DND-41 (cell line): Measurements from ENCODE around the gene RIN3.

Experiments
- ATAC-seq: fragments of 200-7000 bp; cut with Tn5 transposase; 3 replicates; pipeline ENCODE4 v1.9.1; 2021; ENCODE audit warnings: low read depth; ENCODE audit not compliant: insufficient read depth
- DNase-seq: peaks from one replicate; pipeline ENCODE4 v3.0.0-alpha.2; 2020
- H2AFZ ChIP-seq: 2 replicates; pipeline ENCODE4 v1.6.0; 2012; ENCODE audit warnings: low read depth, low read length
- H3K27ac ChIP-seq: 2 replicates; pipeline ENCODE4 v1.5.1; 2012; ENCODE audit warnings: low read length, inconsistent platforms
- H3K27me3 ChIP-seq: fragments of 200-600 bp; sonication (generic); 2 replicates; pipeline ENCODE4 v1.6.0; 2012; ENCODE audit warnings: low read length, mild to moderate bottlenecking, inconsistent platforms; ENCODE audit not compliant: insufficient read depth, poor library complexity
- H3K36me3 ChIP-seq: 2 replicates; pipeline ENCODE4 v1.5.1; 2012; ENCODE audit warnings: low read length, inconsistent platforms; ENCODE audit not compliant: insufficient read depth
- H3K4me1 ChIP-seq: 2 replicates; pipeline ENCODE4 v1.5.1; 2012; ENCODE audit warnings: mild to moderate bottlenecking, low read length; ENCODE audit not compliant: insufficient read depth
- H3K4me2 ChIP-seq: 2 replicates; pipeline ENCODE4 v1.6.0; 2012; ENCODE audit warnings: mild to moderate bottlenecking, moderate library complexity, low read length, inconsistent platforms; ENCODE audit not compliant: insufficient read depth
- H3K4me3 ChIP-seq, 2 experiments: fragments of 200-600 bp in 1 of 2; shearing (Covaris generic) in 1 of 2; 2 replicates each; pipeline ENCODE4 v1.5.1; 2012 to 2016; ENCODE audit warnings: inconsistent platforms in 2 of 2, low read length in 2 of 2, mild to moderate bottlenecking in 2 of 2, low read depth in 1 of 2, moderate library complexity in 1 of 2
- H3K79me2 ChIP-seq: 2 replicates; pipeline ENCODE4 v1.6.0; 2012; ENCODE audit warnings: low read length, inconsistent platforms; ENCODE audit not compliant: insufficient read depth
- H3K9ac ChIP-seq: 2 replicates; pipeline ENCODE4 v1.6.0; 2012; ENCODE audit warnings: low read depth, mild to moderate bottlenecking, inconsistent platforms, low read length, moderate library complexity
- H3K9me3 ChIP-seq: 2 replicates; pipeline ENCODE4 v1.5.1; 2012; ENCODE audit warnings: low read length, moderate library complexity, mild to moderate bottlenecking, inconsistent platforms; ENCODE audit not compliant: insufficient read depth, severe bottlenecking
- H4K20me1 ChIP-seq: 2 replicates; pipeline ENCODE4 v1.6.0; 2012; ENCODE audit warnings: low read length; ENCODE audit not compliant: insufficient read depth
- CTCF ChIP-seq: IDR thresholded peaks from 2 replicates; pipeline ENCODE4 v1.5.1; 2012; ENCODE audit warnings: borderline replicate concordance, low read length, moderate library complexity, mild to moderate bottlenecking; ENCODE audit not compliant: poor library complexity, severe bottlenecking; ENCODE audit errors: extremely low read depth
- EZH2 ChIP-seq: IDR thresholded peaks from 3 replicates; pipeline ENCODE4 v1.6.1; 2012; ENCODE audit warnings: borderline replicate concordance, low read depth, mild to moderate bottlenecking, moderate library complexity, low read length, inconsistent platforms; ENCODE audit not compliant: severe bottlenecking

Gene RIN3

GRCh38 chr14:92613681-92614260 lies 100.2 kb downstream of the RIN3 start:
- Histone ChIP-seq H3K4me1 (peaks cover 9% of the 10 kb centered on the region), H3K36me3 (no peaks in the 10 kb centered on the region), H3K27ac (no peak overlapping the region), H3K27me3 (no peaks in the 10 kb centered on the region), H3K9me3 (no peaks in the 10 kb centered on the region), H3K9ac (no peak overlapping the region), H3K4me2 (no peak overlapping the region), H4K20me1 (no peaks in the 10 kb centered on the region), H3K4me3 (no peak overlapping the region), H3K79me2 (no peaks in the 10 kb centered on the region), H2AFZ (no peak overlapping the region)
- TF ChIP-seq CTCF (no peak), EZH2 (no peak)
- DNase-seq (no peak), ATAC-seq (no peak)

GRCh38 chr14:92615451-92615850 lies 101.9 kb downstream of the RIN3 start:
- peak; percentile 69 for DNase-seq
- peak; percentile 93 for ATAC-seq

GRCh38 chr14:92616178-92616577 lies 102.6 kb downstream of the RIN3 start:
- no peak for ATAC-seq
- Histone ChIP-seq H3K9ac (no peak overlapping the region), H2AFZ (no peak overlapping the region), H3K4me1 (peaks cover 9% of the 10 kb centered on the region), H3K27me3 (no peaks in the 10 kb centered on the region), H3K9me3 (no peaks in the 10 kb centered on the region), H3K79me2 (no peaks in the 10 kb centered on the region), H3K36me3 (no peaks in the 10 kb centered on the region), H3K27ac (no peak overlapping the region), H3K4me2 (no peak overlapping the region), H4K20me1 (no peaks in the 10 kb centered on the region), H3K4me3 (no peak overlapping the region)
- no peak for TF ChIP-seq EZH2
- no peak for TF ChIP-seq CTCF
- DNase-seq = no peak

More at GRCh38 chr14:92615451-92615850, 101.9 kb downstream of the RIN3 start:
- Histone ChIP-seq H3K4me2 (no peak overlapping the region), H3K27me3 (no peaks in the 10 kb centered on the region), H3K27ac (no peak overlapping the region), H3K4me1 (peaks cover 9% of the 10 kb centered on the region), H2AFZ (no peak overlapping the region), H3K36me3 (no peaks in the 10 kb centered on the region), H3K9me3 (no peaks in the 10 kb centered on the region), H3K79me2 (no peaks in the 10 kb centered on the region), H3K9ac (no peak overlapping the region), H4K20me1 (no peaks in the 10 kb centered on the region), H3K4me3 (no peak overlapping the region; a peak in 1 of 4 replicates)
- TF ChIP-seq EZH2 (no peak), CTCF (no peak)
